SK-N-SH (cell line): ENCODE results near the gene CCHCR1. TPM values are rescaled to one million over a fixed set of nuclear protein-coding genes. Genes with fewer than 3 reads are reported as not detected.

Experiments used
- CTCF ChIA-PET: fragments of 300-600, 350-600 bp; formaldehyde crosslinking; extraction: SDS; loops from one replicate; lab custom pipeline; 2021; lab: Yijun Ruan, JAX
- POLR2A ChIA-PET: fragments of 350-600 bp; sonication (Branson Sonifier 250); formaldehyde crosslinking; extraction: SDS; loops from one replicate; lab custom pipeline; 2020; ENCODE audit warnings: antibody characterized with exemption, inconsistent platforms; lab: Yijun Ruan, JAX
- DNase-seq: peaks from one replicate; pipeline ENCODE4 v3.0.0; 2012
- H2AFZ ChIP-seq: fragments of 200-600 bp; sonication (generic); 2 replicates; pipeline ENCODE4 v1.8.1; 2016; ENCODE audit warnings: antibody characterized with exemption, mild to moderate bottlenecking, low read depth
- H3F3A ChIP-seq: fragments of 200-600 bp; sonication (generic); replicated peaks from 2 replicates; pipeline ENCODE3; 2016; ENCODE audit warnings: antibody characterized with exemption, mild to moderate bottlenecking; ENCODE audit not compliant: insufficient read depth
- H3K27ac ChIP-seq, 2 experiments: fragments of 200-500 bp in 1 of 2; fragments of 200-600 bp in 1 of 2; sonication (Bioruptor generic) in 1 of 2; sonication (generic), shearing (Covaris generic) in 1 of 2; 2 replicates each; pipeline versions ENCODE4 v1.5.1 to v1.6.1; 2014 to 2016; ENCODE audit warnings: low read depth in 2 of 2, inconsistent platforms in 1 of 2, low read length in 1 of 2, mild to moderate bottlenecking in 1 of 2, mixed read lengths in 1 of 2
- H3K27me3 ChIP-seq: fragments of 200-600 bp; sonication (generic), shearing (Covaris generic); 2 replicates; pipeline ENCODE4 v1.6.1; 2016; ENCODE audit warnings: mixed run types; ENCODE audit not compliant: insufficient read depth
- H3K36me3 ChIP-seq, 2 experiments: fragments of 200-500 bp in 1 of 2; fragments of 200-600 bp in 1 of 2; sonication (Bioruptor generic) in 1 of 2; sonication (generic) in 1 of 2; replicated peaks in 1 of 2; 2 replicates each; pipeline versions ENCODE3 to v1.5.1; 2014 to 2016; ENCODE audit warnings: low read length in 1 of 2, mild to moderate bottlenecking in 1 of 2; ENCODE audit not compliant: insufficient read depth in 2 of 2, control insufficient read depth in 1 of 2
- H3K4me1 ChIP-seq, 2 experiments: fragments of 200-500 bp in 1 of 2; fragments of 200-600 bp in 1 of 2; sonication (Bioruptor generic) in 1 of 2; sonication (generic), shearing (Covaris generic) in 1 of 2; 2 replicates each; pipeline versions ENCODE4 v1.5.1 to v1.6.1; 2014 to 2016; ENCODE audit warnings: low read depth in 1 of 2, low read length in 1 of 2, mixed run types in 1 of 2; ENCODE audit not compliant: insufficient read depth in 2 of 2, control insufficient read depth in 1 of 2
- H3K4me2 ChIP-seq: fragments of 200-600 bp; sonication (generic), shearing (Covaris generic); 2 replicates; pipeline ENCODE4 v1.6.1; 2017; ENCODE audit warnings: mixed run types
- H3K4me3 ChIP-seq, 2 experiments: fragments of 200-500 bp in 1 of 2; fragments of 200-600 bp in 1 of 2; sonication (Bioruptor generic) in 1 of 2; sonication (generic), shearing (Covaris generic) in 1 of 2; 2 replicates each; pipeline versions ENCODE4 v1.5.1 to v1.8.1; 2014 to 2016; ENCODE audit warnings: low read depth in 2 of 2, inconsistent platforms in 1 of 2, low read length in 1 of 2, mild to moderate bottlenecking in 1 of 2, mixed read lengths in 1 of 2, moderate library complexity in 1 of 2
- H3K79me2 ChIP-seq: fragments of 200-600 bp; sonication (generic); 2 replicates; pipeline ENCODE4 v1.8.1; 2017; ENCODE audit warnings: mild to moderate bottlenecking; ENCODE audit not compliant: insufficient read depth
- H3K9ac ChIP-seq: fragments of 200-600 bp; sonication (generic); 2 replicates; pipeline ENCODE4 v1.6.1; 2017; ENCODE audit warnings: mixed run types
- H3K9me2 ChIP-seq: fragments of 200-600 bp; sonication (generic); 2 replicates; pipeline ENCODE4 v1.6.1; 2017; ENCODE audit warnings: mixed run types
- H3K9me3 ChIP-seq: fragments of 200-600 bp; sonication (generic); 2 replicates; pipeline ENCODE4 v1.6.1; 2017; ENCODE audit warnings: mixed run types, mild to moderate bottlenecking, moderate library complexity
- H4K20me1 ChIP-seq: fragments of 200-600 bp; sonication (generic); 2 replicates; pipeline ENCODE4 v1.6.1; 2017; ENCODE audit warnings: mild to moderate bottlenecking, mixed run types; ENCODE audit not compliant: insufficient read depth
- ELF1 ChIP-seq: IDR thresholded peaks from 2 replicates; pipeline ENCODE4 v1.4.0; 2012
- EP300 ChIP-seq, 2 experiments: IDR thresholded peaks; 2 replicates each; pipeline versions ENCODE4 v1.4.0 to v1.6.1; 2012; ENCODE audit warnings: borderline replicate concordance in 1 of 2, low read depth in 1 of 2, low read length in 1 of 2
- EZH2phosphoT487 ChIP-seq: fragments of 200-600 bp; sonication (generic); IDR thresholded peaks from 2 replicates; pipeline ENCODE4 v1.6.1; 2017; ENCODE audit warnings: low read depth, mixed run types, mild to moderate bottlenecking, antibody characterized with exemption, moderate library complexity, borderline replicate concordance
- FOSL2 ChIP-seq: IDR thresholded peaks from 2 replicates; pipeline ENCODE4 v1.4.0; 2012; ENCODE audit warnings: low read depth, mild to moderate bottlenecking, moderate library complexity, borderline replicate concordance
- FOXM1 ChIP-seq: IDR thresholded peaks from 2 replicates; pipeline ENCODE4 v1.4.0; 2012; ENCODE audit warnings: low read depth, mild to moderate bottlenecking
- GABPA ChIP-seq: IDR thresholded peaks from 2 replicates; pipeline ENCODE4 v1.4.0; 2012; ENCODE audit warnings: low read depth, mild to moderate bottlenecking
- GATA2 ChIP-seq: sonication (generic); formaldehyde crosslinking; IDR thresholded peaks from 2 replicates; pipeline ENCODE4 v1.5.0; 2020; ENCODE audit warnings: mild to moderate bottlenecking, missing genetic modification reagents
- MAX ChIP-seq: IDR thresholded peaks from 2 replicates; pipeline ENCODE4 v1.4.0; 2012; ENCODE audit warnings: low read depth
- MEF2A ChIP-seq: IDR thresholded peaks from 2 replicates; pipeline ENCODE4 v1.4.0; 2012; ENCODE audit warnings: low read depth, borderline replicate concordance
- NFIC ChIP-seq: IDR thresholded peaks from 2 replicates; pipeline ENCODE4 v1.4.0; 2012; ENCODE audit warnings: borderline replicate concordance
- NRF1 ChIP-seq: IDR thresholded peaks from 2 replicates; pipeline ENCODE4 v1.6.1; 2012; ENCODE audit warnings: low read depth, mild to moderate bottlenecking, low read length
- PBX3 ChIP-seq: IDR thresholded peaks from 2 replicates; pipeline ENCODE4; 2012
- POLR2AphosphoS5 ChIP-seq: IDR thresholded peaks from 2 replicates; pipeline ENCODE4 v1.6.1; 2012; ENCODE audit warnings: low read depth, low read length
- RAD21 ChIP-seq: IDR thresholded peaks from 2 replicates; pipeline ENCODE4 v1.6.1; 2012; ENCODE audit warnings: mild to moderate bottlenecking, low read length
- RXRA ChIP-seq: IDR thresholded peaks from 2 replicates; pipeline ENCODE4 v1.4.0; 2012; ENCODE audit warnings: low read depth, mild to moderate bottlenecking, borderline replicate concordance
- SMC3 ChIP-seq: IDR thresholded peaks from 2 replicates; pipeline ENCODE4 v1.6.1; 2012; ENCODE audit warnings: low read depth, low read length, improper control_type of control experiment
- YY1 ChIP-seq: IDR thresholded peaks from 2 replicates; pipeline ENCODE4 v1.4.0; 2012; ENCODE audit warnings: low read depth, mild to moderate bottlenecking
- WGBS: methylation state at CpG from one replicate; pipeline ENCODE4 v1.1.6; 2017; ENCODE audit warnings: low lambda C conversion rate; 5-methylcytosine and 5-hydroxymethylcytosine counted together
- polyA plus RNA-seq, 3 experiments: library from polyadenylated mRNA; depleted of rRNA; stranded (reverse); fragments of >200 nt; gene quantifications; 2 replicates each; pipeline ENCODE4 v1.2.3, GENCODE V29; 2012
- TF ChIP-seq, protein P1 (sequence below): fragments of 200-600 bp; sonication (generic); IDR thresholded peaks from 2 replicates; pipeline ENCODE4 v1.6.1; 2017; ENCODE audit warnings: antibody characterized with exemption, mild to moderate bottlenecking, moderate library complexity
- TF ChIP-seq, protein P2 (sequence below): fragments of 150-350 bp; IDR thresholded peaks from 2 replicates; pipeline ENCODE4 v1.6.1; 2016; ENCODE audit warnings: mild to moderate bottlenecking, low read depth, low read length
- TF ChIP-seq, protein P3 (sequence below): fragments of 150-350 bp; IDR thresholded peaks from 2 replicates; pipeline ENCODE4 v1.6.1; 2017; ENCODE audit warnings: antibody characterized with exemption, low read length, low read depth, borderline replicate concordance

Gene CCHCR1
- polyA plus RNA-seq, 1 of the 3 experiments (the other 2 are of a cell fraction): 18.7 TPM

GRCh38 chr6:31125586-31126363, 31.8 kb downstream of the CCHCR1 start:
- Histone ChIP-seq H4K20me1 (0 out of 2 replicates have a peak, but pooled peaks cover 3% of the 10 kb centered on the region), H3K9ac (no peak overlapping the region), H2AFZ (no peak overlapping the region), H3K4me3 (no peak overlapping the region), H3K9me3 (no peaks in the 10 kb centered on the region), H3K79me2 (no peaks in the 10 kb centered on the region; the same call in 1 of the 2 replicates), H3K27me3 (no peaks in the 10 kb centered on the region), H3K9me2 (no peaks in the 10 kb centered on the region), H3K4me2 (no peak overlapping the region), H3F3A (peaks cover 3% of the 10 kb centered on the region), H3K27ac (no peak overlapping the region), H3K4me1 (peaks cover 2 to 8% of the 10 kb centered on the region in 2 experiments; a peak in 2 of 4 replicates), H3K36me3 (no peaks in the 10 kb centered on the region)
- DNase-seq: no peak
- ChIA-PET CTCF (interaction anchor here (1.6 to 3.8 kb wide), 3 partner anchors 12 to 241 kb away, joined by 3 to 13 read pairs (median 6); no protein-coding TSS in a partner anchor), POLR2A (no interaction called here)
- 43% methylated on average over 11 of the region's 12 CpGs for WGBS
- TF ChIP-seq, protein P1, sequence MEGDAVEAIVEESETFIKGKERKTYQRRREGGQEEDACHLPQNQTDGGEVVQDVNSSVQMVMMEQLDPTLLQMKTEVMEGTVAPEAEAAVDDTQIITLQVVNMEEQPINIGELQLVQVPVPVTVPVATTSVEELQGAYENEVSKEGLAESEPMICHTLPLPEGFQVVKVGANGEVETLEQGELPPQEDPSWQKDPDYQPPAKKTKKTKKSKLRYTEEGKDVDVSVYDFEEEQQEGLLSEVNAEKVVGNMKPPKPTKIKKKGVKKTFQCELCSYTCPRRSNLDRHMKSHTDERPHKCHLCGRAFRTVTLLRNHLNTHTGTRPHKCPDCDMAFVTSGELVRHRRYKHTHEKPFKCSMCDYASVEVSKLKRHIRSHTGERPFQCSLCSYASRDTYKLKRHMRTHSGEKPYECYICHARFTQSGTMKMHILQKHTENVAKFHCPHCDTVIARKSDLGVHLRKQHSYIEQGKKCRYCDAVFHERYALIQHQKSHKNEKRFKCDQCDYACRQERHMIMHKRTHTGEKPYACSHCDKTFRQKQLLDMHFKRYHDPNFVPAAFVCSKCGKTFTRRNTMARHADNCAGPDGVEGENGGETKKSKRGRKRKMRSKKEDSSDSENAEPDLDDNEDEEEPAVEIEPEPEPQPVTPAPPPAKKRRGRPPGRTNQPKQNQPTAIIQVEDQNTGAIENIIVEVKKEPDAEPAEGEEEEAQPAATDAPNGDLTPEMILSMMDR: no peak
- TF ChIP-seq MAX: no peak
- TF ChIP-seq PBX3: no peak
- TF ChIP-seq, protein P2, sequence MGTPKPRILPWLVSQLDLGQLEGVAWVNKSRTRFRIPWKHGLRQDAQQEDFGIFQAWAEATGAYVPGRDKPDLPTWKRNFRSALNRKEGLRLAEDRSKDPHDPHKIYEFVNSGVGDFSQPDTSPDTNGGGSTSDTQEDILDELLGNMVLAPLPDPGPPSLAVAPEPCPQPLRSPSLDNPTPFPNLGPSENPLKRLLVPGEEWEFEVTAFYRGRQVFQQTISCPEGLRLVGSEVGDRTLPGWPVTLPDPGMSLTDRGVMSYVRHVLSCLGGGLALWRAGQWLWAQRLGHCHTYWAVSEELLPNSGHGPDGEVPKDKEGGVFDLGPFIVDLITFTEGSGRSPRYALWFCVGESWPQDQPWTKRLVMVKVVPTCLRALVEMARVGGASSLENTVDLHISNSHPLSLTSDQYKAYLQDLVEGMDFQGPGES: no peak
- TF ChIP-seq, protein P3, sequence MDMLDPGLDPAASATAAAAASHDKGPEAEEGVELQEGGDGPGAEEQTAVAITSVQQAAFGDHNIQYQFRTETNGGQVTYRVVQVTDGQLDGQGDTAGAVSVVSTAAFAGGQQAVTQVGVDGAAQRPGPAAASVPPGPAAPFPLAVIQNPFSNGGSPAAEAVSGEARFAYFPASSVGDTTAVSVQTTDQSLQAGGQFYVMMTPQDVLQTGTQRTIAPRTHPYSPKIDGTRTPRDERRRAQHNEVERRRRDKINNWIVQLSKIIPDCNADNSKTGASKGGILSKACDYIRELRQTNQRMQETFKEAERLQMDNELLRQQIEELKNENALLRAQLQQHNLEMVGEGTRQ: no peak
- no peak for TF ChIP-seq FOXM1
- TF ChIP-seq EZH2phosphoT487: no peak
- TF ChIP-seq NFIC: no peak
- TF ChIP-seq FOSL2: no peak
- TF ChIP-seq GABPA: no peak
- TF ChIP-seq MEF2A: no peak
- TF ChIP-seq POLR2AphosphoS5: no peak
- no peak for TF ChIP-seq RAD21
- no peak for TF ChIP-seq ELF1
- TF ChIP-seq GATA2 (CRISPR knock-in tag): no peak
- no peak for TF ChIP-seq EP300 (IDR thresholded peaks at IDR 0.05; ENCODE audit: borderline replicate concordance in 1 of 2, low read depth in 1 of 2, low read length in 1 of 2)
- no peak for TF ChIP-seq YY1
- TF ChIP-seq NRF1: no peak
- TF ChIP-seq RXRA: no peak
- no peak for TF ChIP-seq SMC3
